GM18867 (cell line): Measurements from ENCODE around the gene ALK.

Experiments
- ATAC-seq: cut with Tn5 transposase; IDR thresholded peaks from one replicate; pipeline ENCODE4 v1.9.1; 2021; ENCODE audit warnings: mild to moderate bottlenecking, moderate library complexity; ENCODE audit not compliant: unreplicated experiment

Gene ALK

GRCh38 chr2:29218550-29219125, 702.7 kb downstream of the ALK start:
- no peak for ATAC-seq

GRCh38 chr2:29218071-29218470, 703.3 kb downstream of the ALK start:
- ATAC-seq = no peak

GRCh38 chr2:29216609-29216909, 704.8 kb downstream of the ALK start:
- no peak for ATAC-seq

DNA sequence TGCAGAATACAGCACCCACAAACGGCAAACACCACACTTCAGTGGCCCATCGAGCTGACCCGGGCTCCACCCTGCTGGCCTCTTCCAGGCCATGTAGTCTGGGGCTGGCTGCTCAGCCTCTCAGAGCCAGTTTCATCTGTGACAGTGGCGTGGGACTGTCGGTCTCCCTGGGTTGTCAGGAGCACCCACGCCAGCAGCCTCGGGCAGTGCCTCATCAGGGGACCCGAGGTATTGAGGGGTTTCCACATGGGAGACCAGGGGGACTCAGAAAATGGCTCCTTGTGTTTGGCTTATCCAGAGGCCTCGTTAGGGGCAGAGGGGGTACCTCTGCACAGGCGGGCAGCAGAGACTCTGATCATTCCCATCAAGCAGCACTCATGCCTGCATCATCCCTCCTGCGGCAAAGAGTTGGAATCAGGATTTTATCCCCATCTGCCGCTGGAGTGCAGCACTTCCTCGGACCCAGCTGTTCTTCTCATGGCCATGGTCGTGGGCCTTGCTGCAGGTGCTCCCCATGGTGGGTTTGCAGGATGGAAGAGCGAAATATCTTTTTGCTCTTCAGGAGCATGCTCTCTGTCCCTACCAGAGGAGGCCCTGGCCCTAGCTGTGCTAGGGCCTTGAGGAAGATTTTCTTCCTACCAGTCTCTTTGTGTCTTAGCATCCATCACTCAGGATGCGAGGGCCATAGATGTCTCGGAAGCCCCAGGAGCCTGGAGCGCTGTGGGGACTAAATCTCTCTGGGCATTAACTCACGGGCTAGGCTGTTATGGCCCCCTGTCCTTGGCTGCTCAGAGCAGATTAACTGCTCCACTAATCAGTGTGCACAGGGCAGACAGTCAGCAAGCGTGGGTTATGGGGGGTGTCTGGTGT, 705.4 kb downstream of the ALK start:
- ATAC-seq = no peak

- no peak for ATAC-seq
Measured at GRCh38 chr2:29215073-29215472, 706.3 kb downstream of the ALK start.

GRCh38 chr2:29213888-29214291, 707.5 kb downstream of the ALK start:
- ATAC-seq = no peak

- no peak for ATAC-seq
Measured at GRCh38 chr2:29212009-29212408, 709.4 kb downstream of the ALK start.

DNA sequence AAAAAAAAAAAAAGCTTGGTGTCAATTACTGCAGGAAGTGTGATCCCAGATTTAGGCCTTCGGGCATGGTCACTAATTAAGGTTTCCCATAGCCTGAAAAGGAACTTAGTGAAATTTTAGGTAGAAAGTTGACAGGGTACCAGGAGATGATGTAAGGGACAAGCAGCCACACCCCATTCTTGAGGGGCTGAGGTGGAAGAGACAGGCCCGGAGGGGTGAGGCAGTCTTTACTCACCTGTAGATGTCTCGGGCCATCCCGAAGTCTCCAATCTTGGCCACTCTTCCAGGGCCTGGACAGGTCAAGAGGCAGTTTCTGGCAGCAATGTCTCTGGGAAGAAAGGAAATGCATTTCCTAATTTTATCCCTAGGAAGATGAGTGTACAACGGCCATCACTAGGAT, 711.8 kb downstream of the ALK start:
- ATAC-seq = no peak

- ATAC-seq = no peak
Measured at GRCh38 chr2:29207352-29208148, 713.8 kb downstream of the ALK start.

GRCh38 chr2:29206941-29207340, 714.4 kb downstream of the ALK start:
- no peak for ATAC-seq

- ATAC-seq = no peak
Measured at GRCh38 chr2:29202819-29203495, 718.4 kb downstream of the ALK start.

DNA sequence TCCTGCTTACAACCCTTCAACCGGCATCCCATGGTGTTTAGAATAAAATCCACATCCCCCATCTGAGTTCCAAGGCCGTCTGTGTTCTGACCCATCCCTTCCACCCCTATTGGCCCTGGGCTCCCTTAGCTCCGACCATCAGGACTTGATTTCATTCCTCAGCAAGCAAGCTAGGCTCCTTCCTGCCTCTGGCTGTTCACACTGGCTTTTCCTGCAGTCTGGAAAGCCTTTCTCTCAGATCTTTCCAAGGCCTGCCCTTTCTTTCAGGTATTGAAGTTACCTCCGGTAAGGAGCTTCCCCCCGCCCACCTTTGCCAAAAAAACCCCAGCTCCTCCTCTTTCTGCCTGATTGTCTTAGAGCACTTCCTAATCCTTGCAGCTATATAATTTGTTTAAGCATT, 719.4 kb downstream of the ALK start:
- no peak for ATAC-seq

GRCh38 chr2:29196792-29197788, 724.3 kb downstream of the ALK start:
- peak; percentile 56 for ATAC-seq

- ATAC-seq = no peak
Measured at GRCh38 chr2:29195796-29196195, 725.6 kb downstream of the ALK start.

GRCh38 chr2:29193681-29194080, 727.7 kb downstream of the ALK start:
- no peak for ATAC-seq

- ATAC-seq = no peak
Measured at GRCh38 chr2:29193111-29193510, 728.3 kb downstream of the ALK start.

- no peak for ATAC-seq
Measured at GRCh38 chr2:29192526-29192925, 728.9 kb downstream of the ALK start.

GRCh38 chr2:29191817-29192216, 729.6 kb downstream of the ALK start:
- ATAC-seq = no peak

DNA sequence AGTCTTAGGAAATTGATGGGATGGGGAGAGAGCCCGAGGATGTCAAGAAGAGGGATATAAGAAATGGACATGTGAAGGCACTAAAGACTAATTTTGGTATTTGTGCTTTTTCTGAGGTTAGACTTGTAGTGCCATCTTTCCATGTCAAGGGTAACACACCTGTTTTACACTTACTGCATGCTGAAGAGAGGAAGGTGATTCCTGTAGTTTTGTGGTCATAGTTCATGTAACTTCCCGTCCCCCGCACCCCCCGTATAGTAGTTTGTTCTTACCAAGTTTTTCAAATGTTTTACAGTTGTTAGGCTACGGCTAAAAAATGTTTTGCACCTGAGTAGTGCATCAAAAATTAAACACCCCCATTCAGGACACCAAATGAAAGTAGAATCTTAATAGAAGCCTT, 732.3 kb downstream of the ALK start:
- no peak for ATAC-seq

GRCh38 chr2:29187926-29188325, 733.5 kb downstream of the ALK start:
- ATAC-seq = no peak
